K562 (cell line): ENCODE measurements around the gene CCT5. TPM values are rescaled to one million over a fixed set of nuclear protein-coding genes. Genes with fewer than 3 reads are reported as not detected.

Experiments
- ATAC-seq: fragments of 200-7000 bp; cut with Tn5 transposase; 3 replicates; pipeline ENCODE4 v1.9.1; 2020; ENCODE audit warnings: moderate library complexity
- BruUV-seq: library from RNA; stranded (reverse); fragments of 400-500 nt; replicated peaks from 2 replicates; lab custom pipeline; 2021; lab: Mats Ljungman, UMichigan
- CTCF ChIA-PET: fragments of 300-600 bp; formaldehyde crosslinking; extraction: SDS; loops from one replicate; lab custom pipeline; 2021; ENCODE audit warnings: low intra/inter-chr PET ratio; lab: Yijun Ruan, JAX
- POLR2A ChIA-PET: fragments of 300-600, 350-650 bp; sonication (Branson Sonifier 250); formaldehyde crosslinking; extraction: SDS; loops from one replicate; lab custom pipeline; 2021; ENCODE audit warnings: antibody characterized with exemption, inconsistent platforms; lab: Yijun Ruan, JAX
- DNase-seq, 4 experiments: peaks; one replicate each; pipeline versions ENCODE4 v3.0.0 to v3.0.0-alpha.2; 2011 to 2018; ENCODE audit warnings: low spot score in 3 of 4, mixed read lengths in 3 of 4; ENCODE audit errors: extremely low read depth in 1 of 4
- FAIRE-seq: peaks from 2 replicates; lab custom pipeline; 2011; peaks lifted over from hg19 to GRCh38; lab: Jason Lieb, UNC
- H2AFZ ChIP-seq: 2 replicates; pipeline ENCODE4 v1.6.0; 2011; ENCODE audit warnings: low read depth, low read length, control low read depth, inconsistent platforms
- H3K27ac ChIP-seq: fragments of 200-600 bp; 3 replicates; pipeline ENCODE4 v1.8.0; 2011; ENCODE audit warnings: low read depth, mild to moderate bottlenecking, control low read depth, inconsistent platforms, low read length, moderate library complexity, mixed read lengths; ENCODE audit errors: extremely low read depth
- H3K27me3 ChIP-seq, 2 experiments: fragments of 300-600 bp in 1 of 2; 2 replicates in 1 of 2; 3 replicates in 1 of 2; pipeline versions ENCODE4 v1.6.0 to v1.8.0; 2011; ENCODE audit warnings: inconsistent platforms in 2 of 2, low read length in 2 of 2, mild to moderate bottlenecking in 1 of 2, mixed read lengths in 1 of 2, moderate library complexity in 1 of 2; ENCODE audit not compliant: control insufficient read depth in 2 of 2, insufficient read depth in 2 of 2
- H3K36me3 ChIP-seq: fragments of 300-600 bp; 3 replicates; pipeline ENCODE4 v1.8.0; 2011; ENCODE audit warnings: mild to moderate bottlenecking, low read length, inconsistent platforms; ENCODE audit not compliant: control insufficient read depth, insufficient read depth
- H3K4me1 ChIP-seq, 2 experiments: fragments of 200-600 bp in 1 of 2; replicated peaks in 1 of 2; 2 replicates in 1 of 2; 3 replicates in 1 of 2; pipeline versions ENCODE4 v1.5.1 to v1.8.0; 2011; ENCODE audit warnings: inconsistent platforms in 2 of 2, low read length in 2 of 2, mild to moderate bottlenecking in 1 of 2, mixed read lengths in 1 of 2, moderate library complexity in 1 of 2; ENCODE audit not compliant: control insufficient read depth in 2 of 2, insufficient read depth in 2 of 2
- H3K4me2 ChIP-seq: 2 replicates; pipeline ENCODE4 v1.6.1; 2011; ENCODE audit warnings: low read length, control low read depth, inconsistent platforms, mixed read lengths; ENCODE audit not compliant: insufficient read depth
- H3K4me3 ChIP-seq: fragments of 200-600 bp; sonication (generic), shearing (Covaris generic); 2 replicates; pipeline ENCODE4 v1.5.1; 2016; ENCODE audit warnings: control low read depth, inconsistent platforms
- H3K79me2 ChIP-seq: fragments of 200-600 bp; 3 replicates; pipeline ENCODE4 v1.8.0; 2011; ENCODE audit warnings: low read length, inconsistent platforms; ENCODE audit not compliant: control insufficient read depth, insufficient read depth
- H3K9ac ChIP-seq, 2 experiments: 2 replicates each; pipeline versions ENCODE4 v1.6.0 to v1.6.1; 2011; ENCODE audit warnings: low read depth in 2 of 2, low read length in 2 of 2, control low read depth in 1 of 2, inconsistent platforms in 1 of 2, mild to moderate bottlenecking in 1 of 2, mixed read lengths in 1 of 2; ENCODE audit not compliant: insufficient read depth in 1 of 2
- H3K9me1 ChIP-seq: one replicate; pipeline ENCODE4 v1.6.0; 2011; ENCODE audit warnings: inconsistent platforms, mild to moderate bottlenecking, low read length, moderate library complexity; ENCODE audit not compliant: control insufficient read depth, insufficient read depth
- H3K9me3 ChIP-seq: replicated peaks from 2 replicates; pipeline ENCODE4 v1.5.1; 2011; ENCODE audit warnings: low read depth, low read length, inconsistent platforms; ENCODE audit not compliant: control insufficient read depth, insufficient read depth
- H4K20me1 ChIP-seq: replicated peaks from 2 replicates; pipeline ENCODE4 v1.6.1; 2011; ENCODE audit warnings: low read length, inconsistent platforms, mixed read lengths; ENCODE audit not compliant: control insufficient read depth, insufficient read depth
- CEBPZ ChIP-seq: fragments of 150-350 bp; IDR thresholded peaks from 2 replicates; pipeline ENCODE4 v1.6.1; 2014; ENCODE audit warnings: low read depth, mild to moderate bottlenecking, low read length, borderline replicate concordance
- HDAC2 ChIP-seq: fragments of 450-650 bp; IDR thresholded peaks from 2 replicates; pipeline ENCODE4 v1.6.1; 2016; ENCODE audit warnings: mild to moderate bottlenecking
- ILK ChIP-seq: fragments of 450-650 bp; IDR thresholded peaks from 2 replicates; pipeline ENCODE4 v1.6.1; 2016; ENCODE audit warnings: missing genetic modification characterization, low read depth, mild to moderate bottlenecking, missing compliant biosample characterization, moderate library complexity, borderline replicate concordance
- MED1 ChIP-seq: sonication (generic); formaldehyde crosslinking; IDR thresholded peaks from 2 replicates; pipeline ENCODE4 v1.8.1; 2023; ENCODE audit warnings: missing genetic modification reagents, borderline replicate concordance
- RCOR1 ChIP-seq, 2 experiments: IDR thresholded peaks; 2 replicates each; pipeline ENCODE4 v1.6.1; 2012; ENCODE audit warnings: low read depth in 2 of 2, low read length in 2 of 2, borderline replicate concordance in 1 of 2, improper control_type of control experiment in 1 of 2
- RREB1 ChIP-seq: fragments of 250-450 bp; sonication (Bioruptor Pico); IDR thresholded peaks from 2 replicates; pipeline ENCODE4 v1.4.0; 2020
- ZNF12 ChIP-seq: sonication (generic); formaldehyde crosslinking; IDR thresholded peaks from 2 replicates; pipeline ENCODE4 v1.4.0; 2020; ENCODE audit warnings: mild to moderate bottlenecking, missing genetic modification reagents
- ZNF121 ChIP-seq: sonication (generic); formaldehyde crosslinking; conservative IDR thresholded peaks from 2 replicates; pipeline ENCODE4 v1.8.0; 2022; ENCODE audit warnings: missing genetic modification reagents
- ZNF232 ChIP-seq: sonication (generic); formaldehyde crosslinking; IDR thresholded peaks from 2 replicates; pipeline ENCODE4 v1.8.0; 2022; ENCODE audit warnings: mild to moderate bottlenecking, missing genetic modification reagents
- WGBS: fragments of 100-300 bp; shearing (Covaris generic); methylation state at CpG from one replicate; pipeline ENCODE4 v1.1.6; 2016; ENCODE audit warnings: low coverage, mixed read lengths; ENCODE audit not compliant: insufficient coverage; ENCODE audit errors: missing lambda C conversion rate; 5-methylcytosine and 5-hydroxymethylcytosine counted together
- in situ Hi-C: fragments of 300-500 bp; cut with MboI; formaldehyde crosslinking; loops from 4 replicates; pipeline ENCODE4 v1.15.0; 2018; ENCODE audit warnings: inconsistent platforms, mixed read lengths
- intact Hi-C: fragments of 100-400 bp; cut with micrococcal nuclease; formaldehyde crosslinking; loops from 2 replicates; pipeline ENCODE4 v1.14.2; 2022
- polyA plus RNA-seq, 8 experiments: library from polyadenylated mRNA; depleted of rRNA in 4 of 8; stranded (reverse) in 5 of 8; unstranded in 3 of 8; fragments of >200 nt; fragmentation: Nextera tagmentation in 2 of 8; fragmentation: Illumina TruSeq in 1 of 8; extraction: Ambion mirVana in 2 of 8; extraction: Trizol in 1 of 8; gene quantifications; 2 replicates each; pipeline versions ENCODE4 v1.2.1 to v1.2.3, GENCODE V29; 2011 to 2014; ENCODE audit warnings: inconsistent platforms in 1 of 8, missing spikeins in 1 of 8
- total RNA-seq, 7 experiments: library from RNA; depleted of rRNA in 6 of 7; stranded (reverse); fragments of >200 nt in 6 of 7; fragmentation: Illumina TruSeq in 2 of 7; extraction: Trizol in 2 of 7; gene quantifications; 2 replicates each; pipeline versions ENCODE4 v1.2.1 to v1.2.3, GENCODE V29; 2011 to 2021; ENCODE audit warnings: low replicate concordance in 1 of 7

CCT5 gene
- total and polyA plus RNA-seq, 9 of the 15 experiments (the other 6 are each of a cell fraction or from before 2014, with no cell fraction given), result 782 to 1,606 (median 1,153) TPM

GRCh38 chr5:10277773-10278630 is 27.9 kb downstream of the CCT5 start:
- Histone ChIP-seq H3K27ac (no peak overlapping the region), H3K4me2 (no peak overlapping the region), H3K9me1 (no peaks in the 10 kb centered on the region), H3K27me3 (no peaks in the 10 kb centered on the region), H3K79me2 (no peaks in the 10 kb centered on the region), H3K9me3 (no peaks in the 10 kb centered on the region), H2AFZ (no peak overlapping the region), H3K4me1 (no peaks in the 10 kb centered on the region; a peak in 1 of 5 replicates), H3K9ac (peak overlapping the region in 1 of 2 experiments; percentile 10; a peak in 1 of 4 replicates), H3K4me3 (no peak overlapping the region), H3K36me3 (peaks cover 58% of the 10 kb centered on the region), H4K20me1 (no peaks in the 10 kb centered on the region)
- WGBS, result 87% methylated on average over 13 of the region's 13 CpGs
- intact Hi-C loops, result no loop called here
- in situ Hi-C loops, result no loop called here
- BruUV-seq, result no TSS peak
- no peak for FAIRE-seq
- DNase-seq, result no peak
- ChIA-PET POLR2A (interaction anchor here (0.8 to 1.7 kb wide), 3 partner anchors 15 to 90 kb away, joined by 3 to 5 read pairs (median 3); no protein-coding TSS in a partner anchor), CTCF (no interaction called here)
- ATAC-seq, result no peak
- TF ChIP-seq MED1 (CRISPR knock-in tag), result no peak
- 0 out of 2 replicates have a peak, but pooled peaks have one; percentile 12 for TF ChIP-seq ZNF121 (CRISPR knock-in tag)
- TF ChIP-seq ILK, result no peak
- TF ChIP-seq RREB1 (CRISPR knock-in tag), result no peak
- peak; percentile 63; the same call in 1 of the 2 replicates for TF ChIP-seq HDAC2
- TF ChIP-seq CEBPZ, result no peak
- peak in 1 of 2 experiments; percentile 76; a peak in 2 of 4 replicates for TF ChIP-seq RCOR1 (IDR thresholded peaks at IDR 0.05; ENCODE audit: borderline replicate concordance in 1 of 2, low read depth in 2 of 2, low read length in 2 of 2)
- TF ChIP-seq ZNF12 (CRISPR knock-in tag), result no peak
- TF ChIP-seq ZNF232 (CRISPR knock-in tag), result 0 out of 2 replicates have a peak, but pooled peaks have one; percentile 25
